Gastrocnemius medialis (tissue), 4 donors: ENCODE data around the gene TOM1.

Source experiments
- CTCF ChIP-seq, 5 experiments: fragments of 450-650 bp in 3 of 5; fragments of 200-600 bp in 2 of 5; sonication (generic) in 2 of 5; IDR thresholded peaks in 4 of 5; conservative IDR thresholded peaks in 1 of 5; 1 replicate in 4 of 5; 2 replicates in 1 of 5; pipeline ENCODE4 v1.5.1; 2016 to 2019; ENCODE audit warnings: antibody characterized with exemption in 5 of 5, mild to moderate bottlenecking in 3 of 5, moderate library complexity in 3 of 5
- POLR2A ChIP-seq, 2 donors: fragments of 450-650 bp; IDR thresholded peaks; one replicate each; pipeline ENCODE4 v1.6.1; 2017; ENCODE audit warnings: antibody characterized with exemption in 2 of 2, mild to moderate bottlenecking in 2 of 2, moderate library complexity in 2 of 2

- no peak for TF ChIP-seq CTCF (IDR thresholded peaks at IDR 0.05 in 4 of 5, conservative IDR thresholded peaks at IDR 0.05 in 1 of 5)
- no peak for TF ChIP-seq POLR2A (IDR thresholded peaks at IDR 0.05)
Measured at GRCh38 chr22:35307372-35307771, 7.7 kb downstream of the TOM1 start.
